NOMO-1 treated with DMSO at 0.1 percent for 48 hours (cell line): ENCODE results near the gene KIAA0753.

ENCODE experiments used
- DNase-seq: peaks from one replicate; lab custom pipeline; 2025; ENCODE audit not compliant: unreplicated experiment; lab: John Stamatoyannopoulos, UW

Gene KIAA0753

GRCh38 chr17:6640536-6641246 lies at the start of gene KIAA0753, which contains the start of gene TXNDC17:
TSS of gene KIAA0753 (minus strand) at chr17:6640711. CDS start at chr17:6635103, 5,608 bp downstream.
TSS of gene TXNDC17 (plus strand) at chr17:6641060. CDS start at chr17:6641083, 23 bp downstream.
- peak; percentile 86 for DNase-seq

GRCh38 chr17:6688944-6689343 lies 48.4 kb upstream of the KIAA0753 start:
- no peak for DNase-seq

- DNase-seq, result no peak
Observed at GRCh38 chr17:6686026-6686425, 45.5 kb upstream of the KIAA0753 start.

GRCh38 chr17:6684881-6685767 lies 44.6 kb upstream of the KIAA0753 start:
- no peak for DNase-seq

- no peak for DNase-seq
Observed at GRCh38 chr17:6684460-6684783, 43.9 kb upstream of the KIAA0753 start.

GRCh38 chr17:6683730-6684459 lies 43.4 kb upstream of the KIAA0753 start:
- no peak for DNase-seq

- no peak for DNase-seq
Observed at GRCh38 chr17:6683081-6683684, 42.7 kb upstream of the KIAA0753 start.

GRCh38 chr17:6682339-6682738 lies 41.8 kb upstream of the KIAA0753 start:
- DNase-seq, result no peak

GRCh38 chr17:6681671-6682070 lies 41.2 kb upstream of the KIAA0753 start:
- no peak for DNase-seq

GRCh38 chr17:6681176-6681575 lies 40.7 kb upstream of the KIAA0753 start:
- no peak for DNase-seq

- no peak for DNase-seq
Observed at GRCh38 chr17:6679241-6679640, 38.7 kb upstream of the KIAA0753 start.

- no peak for DNase-seq
Observed at GRCh38 chr17:6677946-6678345, 37.4 kb upstream of the KIAA0753 start.

GRCh38 chr17:6677158-6677831 lies 36.8 kb upstream of the KIAA0753 start:
- peak; percentile 28 for DNase-seq

GRCh38 chr17:6676802-6677157 lies 36.3 kb upstream of the KIAA0753 start:
- DNase-seq, result no peak

- no peak for DNase-seq
Observed at GRCh38 chr17:6675201-6675825, 34.8 kb upstream of the KIAA0753 start.

GRCh38 chr17:6674586-6674985 lies 34.1 kb upstream of the KIAA0753 start:
- no peak for DNase-seq

- no peak for DNase-seq
Observed at GRCh38 chr17:6671431-6671830, 30.9 kb upstream of the KIAA0753 start.

- DNase-seq, result no peak
Observed at GRCh38 chr17:6670999-6671398, 30.5 kb upstream of the KIAA0753 start.

GRCh38 chr17:6670571-6670970 lies 30.1 kb upstream of the KIAA0753 start:
- no peak for DNase-seq
